Activated T-cell treated with anti-CD3 and anti-CD28 coated beads for 4 hours (primary cell): Measurements from ENCODE around the gene NCAPD3.
"Not testable (repeated sequence)": the region's sequence is repeated elsewhere in the genome, so short reads cannot be mapped to it uniquely, and the experiment has no call there.

Experiments used
- DNase-seq: peaks from one replicate; pipeline ENCODE4 v3.0.0-alpha.2; 2020

Gene NCAPD3

GRCh38 chr11:134126217-134126822 is 97.4 kb downstream of the NCAPD3 start:
- DNase-seq: no peak

DNA sequence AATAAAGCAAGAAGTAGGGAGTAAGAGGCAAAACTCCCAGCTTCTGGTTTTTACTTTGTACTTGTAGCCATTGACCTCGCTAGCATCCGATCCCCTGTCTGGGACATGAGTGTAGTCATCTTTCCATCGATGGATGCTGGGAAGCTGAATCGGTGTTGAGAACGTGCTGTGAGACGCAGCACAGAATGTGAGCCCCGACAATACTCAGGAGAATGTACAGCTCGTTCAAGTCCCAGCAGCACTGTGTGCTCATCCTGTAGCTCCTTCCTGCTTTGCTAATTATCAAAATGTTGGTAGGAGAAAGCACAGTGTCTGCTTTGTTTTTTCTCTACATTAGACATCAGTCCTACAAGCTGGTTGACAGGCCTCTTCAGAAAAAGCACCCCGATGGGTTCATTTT is 98.3 kb downstream of the NCAPD3 start:
- no peak for DNase-seq

GRCh38 chr11:134124660-134125451 is 98.9 kb downstream of the NCAPD3 start:
- no peak for DNase-seq

- DNase-seq: no peak
These were observed 102.7 kb downstream of the NCAPD3 start for GRCh38 chr11:134120921-134121526.

DNA sequence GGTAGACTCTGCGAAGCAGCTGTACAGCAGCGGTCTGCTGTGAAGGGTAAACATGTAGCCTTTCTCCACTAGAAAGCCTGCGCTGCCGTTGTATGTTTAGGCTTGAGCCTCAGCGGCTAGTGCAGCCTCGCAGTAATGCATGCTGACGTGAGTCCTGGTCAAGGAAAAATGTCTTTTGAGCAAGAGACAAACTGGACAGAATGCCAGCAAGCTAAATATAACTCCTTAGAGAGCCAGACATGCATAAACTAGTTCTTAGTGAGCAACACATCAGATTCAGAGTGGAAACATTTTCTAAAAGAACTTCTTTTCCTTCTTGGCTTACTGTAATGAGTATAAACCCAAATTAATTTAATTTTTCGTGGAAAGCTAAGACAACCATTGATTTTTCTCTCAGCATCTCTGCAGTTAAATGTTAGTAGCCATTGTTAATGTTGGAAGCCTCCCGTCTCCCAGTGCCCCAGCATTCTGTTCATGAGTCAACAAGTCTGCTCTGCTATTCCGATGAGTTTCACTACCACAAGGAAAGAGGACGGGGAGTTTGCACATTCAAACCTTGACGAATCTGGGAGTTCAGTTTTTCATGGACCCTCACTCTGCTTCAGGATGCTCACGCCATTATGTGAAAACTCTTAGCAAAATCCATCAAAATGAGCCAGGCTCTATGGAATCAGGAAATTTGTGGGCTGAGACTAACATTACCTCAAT is 103.5 kb downstream of the NCAPD3 start:
- DNase-seq: no peak

- no peak for DNase-seq
These were observed 104.7 kb downstream of the NCAPD3 start for GRCh38 chr11:134119094-134119493.

- no peak for DNase-seq
These were observed 105.8 kb downstream of the NCAPD3 start for GRCh38 chr11:134118006-134118405.

GRCh38 chr11:134116210-134116609 is 107.6 kb downstream of the NCAPD3 start:
- no peak for DNase-seq

- not testable (repeated sequence) for DNase-seq
These were observed 110.0 kb downstream of the NCAPD3 start for GRCh38 chr11:134113787-134114186.

DNA sequence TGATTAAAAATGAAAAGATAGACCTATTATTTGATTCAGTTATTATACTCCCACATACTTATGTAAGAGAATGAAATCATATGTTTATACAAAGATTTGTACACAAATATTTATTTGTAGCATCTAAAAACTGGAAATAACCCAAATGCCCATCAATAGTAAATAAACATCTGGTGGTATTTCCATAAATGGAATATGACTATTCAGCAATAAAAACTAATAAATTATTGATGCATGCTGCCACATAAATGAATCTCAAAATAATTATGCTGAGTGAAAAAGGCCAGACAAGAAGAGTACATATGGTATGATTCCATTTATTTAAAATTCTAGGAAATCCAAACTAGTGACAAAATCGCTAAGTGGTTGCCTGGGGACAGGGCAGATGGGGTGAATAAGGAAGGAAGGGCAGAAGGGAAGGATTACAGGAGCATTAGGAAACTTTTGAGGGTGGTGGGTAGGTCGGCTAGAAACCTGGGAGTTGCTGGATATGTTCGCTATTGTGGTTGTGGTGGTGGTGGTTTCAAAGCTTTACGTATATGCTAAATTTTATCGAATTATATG is 113.4 kb downstream of the NCAPD3 start:
- DNase-seq: no peak
